ENCODE data around the gene ACKR3.
A peak's percentile ranks its signal among the peaks of the same experiment; 100 is the strongest.

Gene ACKR3

DNA sequence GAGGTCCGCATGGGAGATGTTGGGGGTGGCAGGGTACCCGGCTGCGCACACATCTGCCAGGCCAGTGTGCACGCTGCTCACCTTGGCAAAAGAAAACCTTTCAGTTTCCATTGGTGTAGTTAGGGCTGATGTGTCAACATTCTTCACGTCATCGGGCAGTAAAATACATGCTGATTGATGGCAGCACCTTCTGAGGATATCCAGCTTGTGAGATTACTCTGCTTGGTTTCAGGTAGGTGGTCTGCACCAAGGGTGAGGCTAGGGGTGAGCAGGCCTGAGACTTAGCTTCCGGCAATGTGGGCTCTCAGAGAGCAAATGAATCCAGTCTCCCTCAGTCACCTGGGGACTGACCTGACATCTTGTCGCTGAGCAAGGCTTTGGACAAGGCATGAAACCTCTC lies 19.3 kb upstream of the ACKR3 start:
- FAIRE-seq: no peak

DNA sequence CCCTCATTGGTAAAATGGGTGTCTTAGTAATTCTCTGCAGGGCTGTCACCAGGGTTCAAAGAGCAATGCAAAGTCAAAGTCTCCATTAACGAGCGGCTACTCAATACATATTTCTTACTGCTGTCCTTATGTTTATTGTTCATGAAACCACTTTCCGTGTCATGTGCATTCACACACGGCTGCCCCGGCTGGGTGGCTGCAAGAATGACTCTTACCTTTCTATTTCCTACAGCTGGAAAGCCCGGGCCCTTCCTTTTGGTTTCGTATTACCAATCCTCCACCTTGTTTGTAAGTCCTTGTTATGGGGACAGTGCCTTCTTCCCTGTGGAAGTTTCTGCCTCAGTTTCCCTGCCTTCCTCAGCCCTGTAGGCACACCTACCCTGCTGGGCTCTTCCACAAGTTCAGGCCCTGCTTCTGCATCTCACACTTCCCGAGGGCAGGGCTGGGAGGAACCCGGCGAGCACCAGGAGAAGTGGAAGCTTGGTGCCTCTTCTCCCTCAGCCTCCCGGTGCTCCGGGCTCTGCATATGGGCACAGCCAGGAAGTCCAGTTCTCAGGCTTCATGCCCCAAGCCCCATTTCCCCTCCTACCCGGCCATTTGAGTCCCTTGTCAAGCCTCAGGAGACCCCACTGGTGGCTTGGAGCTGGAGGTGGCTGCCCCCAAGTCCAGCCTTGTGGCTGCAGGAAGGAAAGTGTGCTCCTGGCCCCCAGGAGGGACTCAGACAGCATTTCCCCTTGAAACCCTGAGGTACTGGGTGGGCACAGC lies 18.7 kb upstream of the ACKR3 start:
- FAIRE-seq: no peak

DNA sequence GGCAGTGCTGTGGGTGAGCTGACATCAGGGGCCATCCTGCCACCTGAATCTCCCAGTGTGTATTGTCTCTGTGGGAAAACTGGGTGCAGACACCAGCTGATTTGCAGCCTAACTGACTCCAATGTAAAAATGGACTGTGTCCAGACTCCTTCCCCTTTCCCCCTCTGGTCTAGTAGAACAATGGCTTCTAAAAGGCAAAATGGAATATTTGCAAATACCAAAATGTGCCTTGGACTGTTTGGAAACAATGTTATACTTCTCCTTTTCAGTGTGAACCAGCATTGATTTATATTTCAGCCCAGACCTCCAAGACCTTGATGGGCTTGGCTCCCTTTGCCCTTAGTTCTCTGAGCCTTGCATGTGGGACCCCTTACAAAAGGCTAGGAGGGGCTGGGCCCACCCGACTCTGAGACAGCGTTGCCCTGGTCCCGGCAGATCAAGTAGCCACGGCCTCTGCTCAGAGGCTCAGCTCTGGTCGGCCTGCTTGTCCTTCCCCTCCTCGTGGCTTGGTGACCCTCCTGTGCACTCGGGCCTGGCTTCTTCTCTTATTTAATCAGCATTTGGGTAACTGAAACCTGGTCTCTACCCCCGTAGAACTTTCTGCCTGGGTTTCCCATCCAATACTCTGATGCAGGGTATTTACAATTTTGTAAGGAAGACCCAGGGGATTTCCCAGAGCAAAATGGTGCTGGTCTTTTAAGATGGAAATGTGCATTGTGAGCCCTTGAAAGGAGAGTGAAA lies 18.0 kb upstream of the ACKR3 start:
- no peak for FAIRE-seq

DNA sequence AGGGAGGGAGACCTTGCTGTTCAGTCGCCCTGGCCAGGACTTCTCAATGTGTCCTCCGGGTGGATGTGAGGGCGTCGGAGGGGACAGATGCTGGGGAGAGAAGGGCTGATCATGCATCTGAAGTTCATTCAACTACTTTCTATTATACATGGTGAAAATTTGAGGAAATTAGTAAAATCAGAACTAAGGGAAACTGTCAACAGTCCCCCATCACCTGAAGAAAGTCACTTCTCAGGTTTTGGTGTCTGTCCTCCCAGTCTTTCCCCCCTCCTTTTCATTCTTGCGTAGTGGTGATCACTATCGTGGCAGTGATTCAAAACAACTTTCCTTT lies 17.4 kb upstream of the ACKR3 start:
- FAIRE-seq: no peak

DNA sequence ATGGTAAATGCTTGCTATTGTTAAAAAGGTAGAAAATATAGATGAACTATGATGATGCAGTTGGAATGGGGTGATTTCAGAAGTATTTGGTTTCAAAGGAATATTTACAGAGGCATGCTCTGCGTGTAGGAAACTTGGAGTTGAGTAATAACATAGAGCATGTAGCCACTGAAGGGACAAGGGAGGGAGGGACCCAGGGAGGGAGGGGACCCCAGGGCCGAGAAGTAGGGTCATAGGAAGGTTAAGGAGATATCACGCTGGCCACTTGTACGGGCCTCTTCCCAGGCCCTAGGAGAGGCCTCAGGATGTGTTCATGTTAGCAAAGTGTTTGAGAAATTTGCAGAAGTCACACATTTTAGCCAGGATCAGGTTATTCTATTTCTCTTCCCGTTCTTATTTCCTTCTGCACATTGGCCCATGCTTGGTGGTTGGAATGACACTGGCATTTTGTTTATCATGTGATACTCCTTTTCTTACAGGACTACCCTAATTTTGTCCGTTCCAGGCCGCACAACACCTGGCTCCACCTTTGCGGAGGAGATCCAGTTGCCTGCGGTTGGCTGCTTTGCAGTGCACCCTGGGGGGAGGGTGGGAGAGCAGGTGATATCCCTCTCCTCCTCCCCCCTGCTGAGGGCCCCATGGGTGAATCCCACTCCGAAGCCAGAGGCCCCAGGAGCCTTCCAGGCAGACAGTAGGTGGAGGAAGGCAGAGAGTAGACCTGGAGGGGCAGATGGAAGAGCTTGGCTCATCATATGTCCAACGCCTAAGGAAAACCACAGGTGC lies 16.9 kb upstream of the ACKR3 start:
- FAIRE-seq: no peak

GRCh38 chr2:236553522-236553921 lies 16.1 kb upstream of the ACKR3 start:
- FAIRE-seq: no peak

GRCh38 chr2:236554629-236555282 lies 14.9 kb upstream of the ACKR3 start:
- FAIRE-seq: no peak

GRCh38 chr2:236555481-236555880 lies 14.1 kb upstream of the ACKR3 start:
- FAIRE-seq: no peak

GRCh38 chr2:236557306-236558030 lies 12.2 kb upstream of the ACKR3 start:
- FAIRE-seq: no peak

- no peak for FAIRE-seq
Measured at GRCh38 chr2:236558036-236558435, 11.6 kb upstream of the ACKR3 start.

- no peak for FAIRE-seq
Measured at GRCh38 chr2:236558993-236559978, 10.3 kb upstream of the ACKR3 start.

- no peak for FAIRE-seq
Measured at GRCh38 chr2:236561874-236562273, 7.8 kb upstream of the ACKR3 start.

GRCh38 chr2:236562434-236562833 lies 7.2 kb upstream of the ACKR3 start:
- peak; percentile 4 for FAIRE-seq

DNA sequence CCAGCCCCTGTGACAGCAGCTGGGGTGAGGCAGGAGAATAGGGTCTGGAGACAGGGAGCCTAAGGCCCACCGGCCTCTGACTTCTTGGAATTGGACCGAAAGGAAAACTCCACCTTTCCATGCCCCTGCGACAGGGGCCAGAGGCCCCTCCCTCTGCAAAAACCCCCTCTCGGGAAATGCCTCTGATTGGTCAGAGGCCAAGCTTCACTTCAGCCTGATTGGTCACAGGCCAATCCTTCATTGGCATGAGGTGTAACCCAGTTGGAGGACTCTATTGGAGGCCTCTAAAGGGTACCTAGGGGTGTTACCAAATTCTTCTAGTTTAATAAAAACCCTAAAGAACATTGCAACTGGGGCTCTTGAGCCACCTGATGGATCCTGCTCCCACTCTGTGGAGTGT lies 5.7 kb upstream of the ACKR3 start:
- no peak for FAIRE-seq

GRCh38 chr2:236565212-236565611 lies 4.4 kb upstream of the ACKR3 start:
- no peak for FAIRE-seq

GRCh38 chr2:236565879-236566402 lies 3.7 kb upstream of the ACKR3 start:
- no peak for FAIRE-seq

- no peak for FAIRE-seq
Measured at GRCh38 chr2:236566596-236566995, 3.0 kb upstream of the ACKR3 start.

GRCh38 chr2:236568068-236568921 lies 1.3 kb upstream of the ACKR3 start:
- FAIRE-seq: peak; percentile 21

GRCh38 chr2:236568922-236569572 lies 578 bp upstream of the ACKR3 start:
- FAIRE-seq: no peak
